ENCODE measurements around the gene NRXN3. TPM values are rescaled to one million over a fixed set of nuclear protein-coding genes. Genes with fewer than 3 reads are reported as not detected.

NRXN3 gene
- total and polyA plus RNA-seq, 7 donors: 0.06 to 0.74 (median 0.15) TPM

GRCh38 chr14:78310272-78310671 is 140.1 kb downstream of the NRXN3 start:
- no peak for TF ChIP-seq CTCF (IDR thresholded peaks at IDR 0.05)
- Histone ChIP-seq H3K27ac (no peak overlapping the region), H3K27me3 (ENCODE audit: insufficient read depth in 3 of 3, low read length in 2 of 3) (peaks cover 0 to 12% (median 3%) of the 10 kb centered on the region in 3 donors), H3K9me3 (no peaks in the 10 kb centered on the region), H3K36me3 (ENCODE audit: insufficient read depth in 1 of 2, low read depth in 1 of 2) (no peaks in the 10 kb centered on the region), H3K4me1 (no peaks in the 10 kb centered on the region), H3K4me3 (no peak overlapping the region)
- DNase-seq: no peak
- WGBS, 3 donors: 73 to 82% (median 79%) methylated on average over 3 of the region's 3 CpGs
- ATAC-seq: no peak
- intact Hi-C loops (cut with DNase I): no loop called here

DNA sequence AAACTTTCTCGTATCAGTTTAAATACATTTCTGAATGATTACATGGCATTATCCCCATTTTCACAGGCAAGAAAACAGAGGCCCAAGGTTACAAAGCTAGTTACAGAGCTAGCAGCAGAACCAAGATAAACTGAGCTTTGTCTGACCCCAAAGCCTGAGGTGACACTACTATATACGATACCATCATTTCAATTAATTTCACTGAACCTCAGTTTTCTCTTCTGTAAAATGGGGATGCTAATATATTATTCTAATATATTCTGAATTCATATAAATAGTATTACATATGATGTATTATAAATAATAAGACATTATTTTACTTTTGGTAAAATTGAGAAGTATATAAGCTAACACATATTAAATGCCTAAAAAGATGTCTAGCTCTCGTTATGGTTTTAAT is 143.3 kb downstream of the NRXN3 start:
- Histone ChIP-seq H3K9me3 (no peaks in the 10 kb centered on the region), H3K4me1 (no peaks in the 10 kb centered on the region), H3K27ac (no peak overlapping the region), H3K36me3 (ENCODE audit: insufficient read depth in 1 of 2, low read depth in 1 of 2) (no peaks in the 10 kb centered on the region), H3K4me3 (no peak overlapping the region), H3K27me3 (ENCODE audit: insufficient read depth in 3 of 3, low read length in 2 of 3) (peaks cover 0 to 12% (median 3%) of the 10 kb centered on the region in 3 donors)
- no peak for TF ChIP-seq CTCF (IDR thresholded peaks at IDR 0.05)
- ATAC-seq: no peak
- WGBS, 3 donors: 81 to 88% (median 87%) methylated on average over 3 of the region's 3 CpGs
- no peak for DNase-seq
- intact Hi-C loops (cut with DNase I): no loop called here

DNA sequence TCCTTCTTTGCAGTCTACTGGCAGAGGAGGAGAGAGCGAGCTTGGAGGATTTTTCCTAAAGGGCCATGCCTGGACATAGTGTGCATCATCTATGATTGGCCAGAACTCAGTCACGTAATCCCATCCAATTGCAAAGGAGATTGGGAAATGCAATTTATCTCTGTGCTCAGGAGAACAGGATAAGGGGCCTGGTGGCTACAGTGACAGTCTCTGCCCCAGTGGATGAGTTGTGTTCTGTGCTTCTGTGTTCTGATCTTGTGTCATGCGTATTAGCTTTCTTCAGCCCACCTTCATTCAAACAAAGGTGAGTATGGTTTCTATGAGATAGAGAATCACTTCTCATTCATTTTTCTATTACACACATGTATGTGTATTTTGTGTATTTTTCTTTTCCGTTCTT is 144.3 kb downstream of the NRXN3 start:
- ATAC-seq: no peak
- Histone ChIP-seq H3K27ac (no peak overlapping the region), H3K9me3 (no peaks in the 10 kb centered on the region), H3K27me3 (ENCODE audit: insufficient read depth in 3 of 3, low read length in 2 of 3) (peaks cover 0 to 13% (median 3%) of the 10 kb centered on the region in 3 donors), H3K4me1 (no peaks in the 10 kb centered on the region), H3K4me3 (no peak overlapping the region), H3K36me3 (ENCODE audit: insufficient read depth in 1 of 2, low read depth in 1 of 2) (no peaks in the 10 kb centered on the region)
- 67 to 84% (median 79%) methylated on average over 4 of the region's 4 CpGs for WGBS, 3 donors
- DNase-seq: no peak
- no peak for TF ChIP-seq CTCF (IDR thresholded peaks at IDR 0.05)
- intact Hi-C loops (cut with DNase I): no loop called here

- no peak for TF ChIP-seq CTCF (IDR thresholded peaks at IDR 0.05)
- DNase-seq (no peak), ATAC-seq (no peak)
- H3K36me3 ChIP-seq (ENCODE audit: insufficient read depth in 1 of 2, low read depth in 1 of 2): no peaks in the 10 kb centered on the region
- intact Hi-C loops (cut with DNase I): no loop called here
- no peak overlapping the region for H3K27ac ChIP-seq
- WGBS, 3 donors: 28 to 50% (median 36%) methylated on average over 1 of the region's 1 CpG
- H3K9me3 ChIP-seq: no peaks in the 10 kb centered on the region
- no peak overlapping the region for H3K4me3 ChIP-seq
- no peaks in the 10 kb centered on the region for H3K4me1 ChIP-seq
- H3K27me3 ChIP-seq (ENCODE audit: insufficient read depth in 3 of 3, low read length in 2 of 3): peaks cover 0 to 13% (median 0%) of the 10 kb centered on the region in 3 donors
Observed at GRCh38 chr14:78316052-78316451, 145.9 kb downstream of the NRXN3 start.

DNA sequence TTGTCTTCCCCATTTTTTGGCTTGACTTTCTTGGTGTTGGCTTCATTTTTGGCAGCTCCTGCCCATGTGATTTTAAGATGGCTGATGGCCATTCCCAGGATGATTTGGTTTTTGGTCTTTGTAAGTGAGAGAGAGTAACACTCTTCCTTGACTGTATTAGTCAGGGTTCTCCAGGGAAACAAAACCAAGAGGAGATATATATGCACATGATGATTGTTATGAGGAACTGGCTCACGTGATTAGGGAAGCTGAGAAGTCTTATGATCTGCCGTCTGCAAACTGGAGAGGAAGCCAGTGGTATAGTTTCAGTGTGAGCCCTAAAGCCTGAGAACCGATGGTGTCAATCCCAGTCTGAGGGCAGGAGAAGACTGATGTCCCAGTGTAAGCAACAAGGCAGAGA is 146.6 kb downstream of the NRXN3 start:
- WGBS, 3 donors: 51 to 67% (median 61%) methylated on average over 3 of the region's 3 CpGs

More for the DNA sequence above, 146.6 kb downstream of the NRXN3 start:
- no peaks in the 10 kb centered on the region for H3K36me3 ChIP-seq (ENCODE audit: insufficient read depth in 1 of 2, low read depth in 1 of 2)
- no peak overlapping the region for H3K4me3 ChIP-seq
- no peaks in the 10 kb centered on the region for H3K9me3 ChIP-seq
- H3K27ac ChIP-seq: no peak overlapping the region
- DNase-seq (no peak), ATAC-seq (no peak)
- intact Hi-C loops (cut with DNase I): no loop called here
- TF ChIP-seq CTCF (IDR thresholded peaks at IDR 0.05): no peak
- peaks cover 0 to 15% (median 0%) of the 10 kb centered on the region in 3 donors for H3K27me3 ChIP-seq (ENCODE audit: insufficient read depth in 3 of 3, low read length in 2 of 3)
- no peaks in the 10 kb centered on the region for H3K4me1 ChIP-seq

All from psoas muscle (tissue), 8 donors.